Suppressor macrophage treated with lipopolysaccharide for 4 hours (primary cell): ENCODE data around the gene CFAP99.
"Not testable (repeated sequence)": the region's sequence is repeated elsewhere in the genome, so short reads cannot be mapped to it uniquely, and the experiment has no call there.

Experiments used
- DNase-seq: peaks from one replicate; pipeline ENCODE4 v3.0.0-alpha.2; 2020

CFAP99 gene

DNA sequence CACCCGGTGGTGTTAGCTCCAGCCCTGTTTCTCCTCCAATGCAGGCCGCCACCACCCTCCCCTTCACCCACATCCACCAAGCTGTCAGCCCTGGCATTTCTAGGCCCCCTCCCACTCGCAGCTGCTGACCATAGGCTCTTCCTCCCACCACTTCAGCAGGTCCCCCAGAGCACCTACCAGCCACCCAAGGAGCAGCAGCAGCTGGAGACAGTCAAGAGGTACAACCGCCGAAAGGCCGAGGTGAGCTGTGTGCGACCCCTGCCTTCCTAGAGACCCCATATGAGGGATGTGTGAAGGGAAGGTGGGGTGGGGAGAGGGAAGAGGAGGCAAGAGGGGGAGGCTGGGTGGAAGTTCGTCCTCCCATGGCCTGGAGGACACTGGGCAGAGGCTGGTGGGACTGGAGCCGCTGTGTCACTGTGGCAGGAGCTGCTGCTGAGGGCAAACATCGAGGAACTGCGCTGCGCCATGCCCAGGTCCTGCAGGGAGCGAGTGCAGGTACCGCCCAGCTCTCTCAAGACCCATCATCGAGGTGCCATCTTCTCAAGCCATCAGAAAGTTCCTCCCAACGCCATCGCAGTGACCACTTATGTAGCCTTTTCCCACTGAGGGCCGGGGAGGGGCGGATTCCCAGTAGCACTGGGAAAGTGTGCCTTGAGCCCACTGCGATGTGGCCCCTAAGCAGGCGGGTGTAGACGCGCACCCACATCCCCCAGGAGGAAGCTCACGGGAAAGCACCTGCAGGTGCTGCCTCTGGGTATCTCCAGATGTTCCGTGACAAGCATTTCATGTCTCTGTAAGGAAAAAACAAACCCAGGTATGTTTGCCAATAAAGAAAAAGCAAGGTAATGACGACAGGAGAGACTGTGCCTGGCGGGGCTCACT is 31.0 kb downstream of the CFAP99 start:
- no peak for DNase-seq

DNA sequence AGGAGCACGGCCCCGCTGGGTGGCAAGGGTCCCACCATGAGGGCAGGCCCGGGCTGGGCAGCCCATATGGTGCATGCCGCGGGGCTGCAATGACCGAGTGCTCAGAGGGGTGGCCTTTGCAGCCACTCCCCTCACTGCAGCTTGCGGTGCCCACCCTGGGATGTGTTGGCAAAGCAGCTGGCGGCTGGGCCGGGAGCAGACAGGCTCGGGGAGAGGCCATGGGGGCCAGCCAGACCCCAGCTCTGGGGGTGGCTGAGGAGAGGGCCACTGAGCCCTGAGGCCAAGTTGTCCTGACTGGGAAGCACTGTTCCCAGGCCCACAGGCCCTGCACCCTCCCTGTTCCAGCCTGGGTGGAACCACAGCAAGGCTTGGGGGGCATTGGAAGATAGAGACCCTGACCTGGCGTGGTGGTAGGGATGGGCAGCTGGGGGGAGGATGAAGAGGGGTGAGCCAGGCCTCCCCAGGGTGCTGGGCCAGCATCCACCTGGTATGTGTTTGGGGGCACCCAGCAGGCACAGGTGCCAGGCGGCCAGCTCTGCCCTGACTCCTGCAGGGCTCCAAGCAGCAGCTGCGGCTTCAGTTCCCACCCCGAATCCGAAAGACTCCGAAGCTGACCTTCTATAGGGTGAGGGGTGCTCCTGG is 31.8 kb downstream of the CFAP99 start:
- DNase-seq: no peak

DNA sequence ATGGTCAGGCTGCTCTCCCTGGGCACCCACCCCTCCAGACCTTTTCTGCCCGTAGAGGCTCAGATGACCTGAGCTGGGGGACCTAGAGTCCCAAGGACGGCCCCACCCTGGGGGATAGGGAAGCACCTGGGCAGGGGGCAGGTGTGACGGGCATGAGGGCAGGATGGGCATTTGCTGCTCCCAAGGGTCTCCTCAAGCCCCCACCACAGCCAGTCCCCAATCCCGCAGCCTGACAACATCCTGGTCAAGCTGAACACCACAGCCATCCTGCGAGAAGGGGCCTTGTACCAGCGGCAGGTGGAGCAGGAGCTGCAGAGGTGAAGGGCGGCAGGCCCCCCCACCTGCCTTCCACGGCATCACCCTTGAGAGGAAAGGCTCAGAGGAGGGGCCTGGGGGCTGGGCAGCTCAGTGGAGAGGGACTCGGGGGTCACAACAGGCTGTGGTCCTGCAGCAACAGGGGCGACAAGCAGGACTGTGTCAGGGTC is 32.3 kb downstream of the CFAP99 start:
- DNase-seq: no peak

DNA sequence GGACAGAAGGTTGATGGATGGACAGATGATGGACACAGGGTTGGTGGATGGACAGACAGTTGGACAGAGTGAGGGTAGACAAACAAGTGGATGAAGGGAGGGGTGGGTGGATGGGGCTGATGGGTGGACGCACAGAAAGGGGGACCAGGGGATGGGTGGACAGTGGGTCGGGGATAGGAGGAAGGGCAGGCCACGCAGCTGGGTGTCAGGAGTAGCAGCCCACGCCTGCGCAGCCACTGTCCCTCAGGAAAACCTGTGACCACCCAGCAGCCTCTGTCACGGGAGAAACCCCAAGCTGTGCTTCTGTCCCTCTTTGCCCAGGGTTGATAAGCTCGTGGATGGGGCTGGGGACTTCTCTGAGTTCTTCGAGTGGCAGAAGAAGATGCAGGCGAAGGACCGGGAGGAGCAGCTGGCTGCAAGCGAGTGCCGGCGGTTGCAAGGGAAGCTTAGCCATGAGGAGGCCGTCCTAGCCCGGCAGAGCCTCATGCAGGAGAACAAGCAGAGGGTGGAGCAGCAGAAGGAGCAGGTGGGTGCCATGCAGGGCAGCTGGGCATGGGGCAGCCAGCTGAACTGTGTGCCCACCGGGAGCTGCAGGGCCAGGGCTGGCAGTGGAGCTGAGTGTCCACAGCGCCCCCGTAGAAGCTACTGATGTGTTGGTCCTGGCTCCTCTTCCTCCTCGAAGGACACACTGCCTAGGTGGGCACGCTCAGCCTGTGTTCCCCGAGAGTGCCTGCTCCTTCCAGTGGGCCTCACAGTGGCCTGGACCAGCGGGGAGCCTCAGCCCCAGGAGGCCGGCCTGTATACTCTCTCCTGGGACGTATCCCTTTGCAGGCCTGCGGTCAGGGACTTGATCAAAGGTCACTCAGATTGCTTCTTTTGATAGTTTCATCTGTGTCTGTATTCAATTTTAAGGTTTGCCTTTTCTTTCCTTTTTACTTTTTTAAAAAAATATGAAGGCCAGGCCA is 33.3 kb downstream of the CFAP99 start:
- no peak for DNase-seq

DNA sequence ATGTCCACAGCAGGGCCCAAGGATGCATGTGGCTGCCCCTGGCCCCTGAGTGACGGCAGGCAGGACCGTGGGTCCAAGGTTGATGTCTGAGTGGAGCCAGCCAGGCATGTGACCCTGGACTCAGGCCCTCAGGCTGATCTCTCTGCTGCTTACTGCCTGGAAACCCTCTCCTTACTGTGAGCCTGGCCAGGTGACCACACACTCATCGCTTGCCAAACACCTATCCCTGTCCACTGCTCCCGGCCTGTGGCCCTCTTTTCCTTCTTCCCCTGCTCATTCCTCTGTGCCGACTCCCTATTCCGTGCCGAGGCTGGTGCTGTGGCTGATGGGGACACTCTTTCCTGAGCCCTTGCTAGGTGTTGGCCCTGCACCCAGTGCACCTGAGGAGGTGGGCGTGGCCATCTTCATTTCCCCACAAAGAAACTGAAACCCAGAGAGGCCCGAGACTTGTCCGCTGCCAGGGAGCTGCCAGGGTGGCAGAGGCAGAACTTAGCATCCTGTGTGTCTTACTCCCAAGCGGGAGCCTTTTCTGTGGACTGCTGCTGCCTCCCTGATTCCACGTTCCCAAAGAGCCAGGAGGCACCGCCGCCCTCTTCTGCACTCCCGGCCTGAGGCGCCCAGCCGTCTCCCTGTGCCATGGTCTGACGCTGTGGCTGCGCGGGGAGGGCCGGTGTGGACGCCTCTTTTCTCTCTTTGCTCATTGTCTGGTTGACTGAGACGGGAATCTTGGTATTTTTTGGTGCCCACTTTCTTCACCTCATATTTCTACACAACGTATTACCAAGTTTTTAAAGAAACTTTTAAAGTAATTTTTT is 38.9 kb downstream of the CFAP99 start:
- DNase-seq: no peak

DNA sequence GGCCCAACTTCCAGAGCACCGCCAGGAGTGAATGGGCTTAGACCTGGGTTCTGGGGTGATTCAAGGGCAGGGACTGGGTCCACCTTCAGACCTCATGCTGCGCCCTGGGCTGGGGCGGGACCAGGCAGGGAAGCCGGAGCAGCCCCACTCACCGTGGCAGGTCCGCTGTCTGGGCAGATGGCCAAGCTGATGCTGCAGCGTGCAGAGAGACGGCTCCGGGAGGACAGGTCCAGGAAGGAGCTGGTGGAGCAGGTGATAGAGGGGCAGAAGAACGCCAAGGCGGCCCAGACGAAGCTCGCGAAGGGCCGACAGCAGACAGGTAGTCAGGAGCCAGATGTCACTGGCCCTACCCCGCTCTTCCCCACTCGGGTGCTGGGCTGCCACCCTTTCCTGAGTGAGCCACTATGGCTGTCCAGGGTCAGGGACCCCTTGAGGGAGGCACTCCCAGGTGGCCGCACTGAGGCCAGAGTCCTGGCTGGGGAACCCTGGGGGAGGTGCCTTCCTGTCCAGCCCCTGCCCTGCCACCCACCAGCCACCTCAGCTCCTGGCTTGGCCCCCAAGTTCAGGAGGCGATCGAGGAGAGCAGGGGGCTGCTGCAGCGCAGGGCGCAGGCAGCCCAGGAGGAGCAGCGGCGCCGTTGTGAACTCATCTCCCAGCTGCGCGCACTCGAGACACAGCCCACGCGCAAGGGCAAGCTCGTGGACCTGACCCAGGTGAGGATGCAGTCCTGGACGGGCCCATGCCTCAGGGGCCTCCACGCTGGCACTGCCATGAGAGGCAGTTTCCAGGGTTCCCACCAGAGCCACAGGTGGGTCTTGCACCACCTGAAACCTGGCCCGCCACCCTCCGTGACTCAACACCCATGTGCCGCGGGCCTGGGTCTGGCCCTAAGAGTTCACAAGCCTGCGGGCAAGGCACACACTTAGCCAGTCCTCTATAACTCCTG is 40.1 kb downstream of the CFAP99 start:
- DNase-seq: no peak

DNA sequence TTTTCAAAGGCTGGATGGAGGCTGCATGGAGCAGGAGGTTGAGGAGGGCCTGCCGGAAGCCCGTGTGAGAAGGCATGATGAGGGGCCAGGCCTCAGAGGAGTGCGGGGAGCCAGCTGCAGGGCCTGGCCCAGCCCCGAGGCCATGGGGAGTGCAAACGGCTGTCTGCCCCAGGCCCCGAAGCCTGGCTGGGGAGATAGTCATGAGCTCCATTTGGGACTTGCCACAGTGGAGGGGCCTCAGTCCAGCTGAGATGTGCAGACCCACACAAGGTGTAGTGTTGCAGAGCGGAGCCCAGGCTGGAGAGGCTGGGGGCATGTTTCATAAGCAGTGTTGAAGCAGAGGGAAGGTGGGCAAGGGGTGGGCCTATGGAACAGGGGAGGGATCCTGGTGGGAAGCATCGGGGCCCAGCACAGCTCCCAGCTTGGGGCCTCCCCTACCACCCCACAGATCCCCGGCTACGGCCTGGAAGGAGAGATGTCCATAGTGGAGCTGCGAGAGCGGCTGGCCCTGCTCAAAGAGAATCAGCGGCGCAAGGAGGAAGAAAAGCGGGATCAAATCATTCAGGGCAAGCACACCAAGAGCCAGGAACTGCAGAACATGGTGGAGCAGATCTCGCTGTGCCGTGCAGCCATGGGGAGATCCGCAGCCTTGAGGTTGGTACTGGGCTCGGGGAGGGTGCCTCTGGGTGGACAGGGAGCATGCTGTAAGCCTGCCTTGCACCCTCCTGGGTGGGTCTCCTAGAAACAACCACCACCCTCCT is 41.0 kb downstream of the CFAP99 start:
- no peak for DNase-seq

DNA sequence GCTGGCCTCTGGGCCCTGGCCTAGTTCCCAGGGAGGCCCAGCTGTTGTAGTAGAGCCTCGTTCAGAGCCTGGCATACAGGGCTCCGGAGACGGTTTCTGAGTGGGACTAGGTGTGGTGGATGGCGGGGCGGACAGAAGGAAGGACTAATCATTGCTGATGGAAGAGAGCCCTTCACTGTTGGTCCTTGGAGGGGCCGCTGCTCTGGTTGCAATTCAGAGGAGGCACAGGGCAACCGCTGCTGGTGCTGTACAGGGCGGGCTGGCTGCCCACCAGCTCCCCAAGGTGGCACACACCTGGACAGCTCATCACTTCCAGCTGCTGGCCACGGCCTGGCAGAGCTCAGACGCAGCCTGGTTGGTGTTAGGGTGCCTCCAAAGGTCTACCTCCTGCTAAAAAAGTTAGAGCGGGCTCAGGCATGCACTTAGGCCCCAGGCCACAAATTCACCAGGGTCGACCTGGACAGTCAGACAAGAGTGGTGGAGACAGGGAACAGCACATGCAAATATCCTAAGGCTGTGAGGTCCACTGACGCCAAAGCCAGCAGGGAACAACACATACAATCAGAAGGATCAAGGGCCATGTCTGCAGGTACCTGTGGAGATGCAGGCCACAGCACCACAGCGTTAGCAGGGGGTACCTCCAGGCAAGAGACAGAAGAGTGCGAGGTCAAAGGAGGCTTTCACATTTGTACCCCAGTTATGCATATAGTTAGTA is 42.6 kb downstream of the CFAP99 start:
- DNase-seq: no peak

DNA sequence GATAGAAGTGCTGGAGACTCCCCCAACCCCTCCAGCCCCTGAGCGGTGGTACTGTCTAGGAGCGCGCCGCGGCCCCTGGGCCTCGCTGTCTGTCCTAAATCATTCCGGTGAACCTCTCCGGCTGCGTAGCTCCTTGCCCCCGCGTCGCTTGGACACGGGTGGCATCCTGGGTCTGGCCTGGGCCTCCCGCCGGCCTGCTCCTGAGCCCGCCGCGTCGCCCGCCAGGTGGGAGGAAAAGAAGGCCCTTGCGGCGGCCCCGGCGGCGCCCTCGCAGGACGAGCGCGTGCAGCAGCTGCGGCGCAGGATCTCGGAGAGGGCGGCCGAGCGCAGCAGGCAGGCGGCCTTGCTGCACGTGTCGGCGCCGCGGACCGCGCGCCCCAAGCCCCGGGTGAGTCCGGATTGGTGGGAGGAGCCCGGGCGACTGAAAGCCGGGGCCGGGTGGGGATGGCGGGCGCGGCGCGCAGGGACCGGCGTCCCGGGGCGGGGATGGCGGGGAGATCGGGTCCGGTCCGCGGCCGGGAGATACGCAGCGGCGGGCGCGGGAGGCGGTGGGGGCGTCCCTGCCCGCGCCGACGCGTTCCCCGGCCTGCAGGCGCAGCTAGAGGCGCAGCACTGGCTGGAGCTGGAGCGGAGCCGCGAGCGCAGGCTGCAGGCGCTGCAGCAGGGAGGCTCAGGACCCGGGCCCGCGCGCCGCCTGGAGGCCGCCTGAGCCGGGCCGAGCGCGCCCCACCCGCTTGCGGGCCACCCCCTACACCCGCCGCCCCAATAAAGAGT is 43.6 kb downstream of the CFAP99 start:
- peak; percentile 75 for DNase-seq

DNA sequence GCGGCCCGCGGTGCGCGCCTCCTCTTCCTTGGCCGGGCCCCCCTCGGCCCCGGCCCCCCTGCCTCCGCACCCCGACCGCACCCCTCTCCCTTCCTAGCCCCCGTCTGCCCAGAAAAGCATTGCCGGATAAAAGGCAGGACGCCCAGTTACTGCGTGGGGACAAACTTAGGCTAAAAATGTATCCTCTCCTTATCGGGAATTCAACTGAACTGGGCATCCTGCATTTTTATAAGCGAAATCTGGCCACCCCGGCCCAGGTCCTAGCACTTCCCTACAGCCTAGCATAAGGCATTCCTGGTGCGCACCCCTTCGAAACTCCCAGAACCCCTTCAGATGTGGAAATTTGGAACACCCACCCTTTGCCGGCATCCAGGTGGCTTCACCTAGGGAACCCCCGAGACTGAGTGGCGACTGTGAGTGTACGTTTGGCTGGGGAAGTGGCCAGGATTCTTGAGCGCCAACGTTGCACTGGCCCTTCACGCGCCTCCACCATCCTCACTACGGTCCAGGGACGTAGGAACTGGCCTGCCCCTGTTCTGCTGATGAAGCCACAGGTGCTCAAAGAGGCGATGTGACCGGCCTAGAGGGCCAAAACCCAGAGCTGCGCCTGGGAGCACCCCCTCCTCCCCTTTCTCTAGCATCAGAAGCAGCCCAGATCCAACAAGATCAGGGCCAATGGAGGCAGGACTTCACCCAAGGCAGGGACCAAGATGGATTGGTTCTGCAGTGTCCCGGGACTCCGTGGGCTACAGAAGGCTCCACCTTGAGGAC is 44.4 kb downstream of the CFAP99 start:
- no peak for DNase-seq

DNA sequence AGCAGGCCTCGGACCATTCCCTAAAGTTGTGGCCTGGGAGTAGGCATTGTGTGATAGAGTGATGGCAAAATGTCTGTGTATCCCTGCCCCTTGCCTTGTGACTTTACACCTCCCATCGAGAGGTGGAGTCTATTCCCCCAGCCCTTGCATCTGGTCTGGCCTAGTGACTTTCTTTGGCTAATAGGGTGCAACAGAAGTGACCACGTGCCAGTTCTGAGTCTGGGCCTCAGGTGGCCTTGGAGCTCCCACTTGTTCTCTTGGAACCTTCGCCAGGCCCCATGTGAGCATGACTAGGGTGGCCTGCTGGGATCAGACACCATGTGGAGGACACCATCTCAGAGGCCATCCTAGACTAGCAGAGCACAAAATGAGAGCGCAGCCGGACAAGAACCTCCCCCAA is 46.3 kb downstream of the CFAP99 start:
- no peak for DNase-seq

DNA sequence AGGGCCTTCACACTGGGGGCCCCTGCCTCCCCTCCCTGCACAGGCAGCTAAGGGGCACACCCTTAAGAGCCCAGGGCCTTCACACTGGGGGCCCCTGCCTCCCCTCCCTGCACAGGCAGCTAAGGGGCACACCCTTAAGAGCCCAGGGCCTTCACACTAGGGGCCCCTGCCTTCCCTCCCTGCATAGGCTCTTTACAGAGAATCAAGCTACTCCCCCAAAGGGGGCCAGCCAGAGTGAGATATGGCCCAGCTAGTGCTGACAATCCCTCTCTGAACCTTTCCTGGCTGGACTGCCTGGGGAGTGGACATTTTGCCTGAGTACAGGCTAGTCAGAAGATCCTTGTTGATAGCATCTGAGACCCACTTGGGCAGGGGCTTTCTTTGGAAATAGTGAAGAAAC is 46.8 kb downstream of the CFAP99 start:
- DNase-seq: not testable (repeated sequence)

DNA sequence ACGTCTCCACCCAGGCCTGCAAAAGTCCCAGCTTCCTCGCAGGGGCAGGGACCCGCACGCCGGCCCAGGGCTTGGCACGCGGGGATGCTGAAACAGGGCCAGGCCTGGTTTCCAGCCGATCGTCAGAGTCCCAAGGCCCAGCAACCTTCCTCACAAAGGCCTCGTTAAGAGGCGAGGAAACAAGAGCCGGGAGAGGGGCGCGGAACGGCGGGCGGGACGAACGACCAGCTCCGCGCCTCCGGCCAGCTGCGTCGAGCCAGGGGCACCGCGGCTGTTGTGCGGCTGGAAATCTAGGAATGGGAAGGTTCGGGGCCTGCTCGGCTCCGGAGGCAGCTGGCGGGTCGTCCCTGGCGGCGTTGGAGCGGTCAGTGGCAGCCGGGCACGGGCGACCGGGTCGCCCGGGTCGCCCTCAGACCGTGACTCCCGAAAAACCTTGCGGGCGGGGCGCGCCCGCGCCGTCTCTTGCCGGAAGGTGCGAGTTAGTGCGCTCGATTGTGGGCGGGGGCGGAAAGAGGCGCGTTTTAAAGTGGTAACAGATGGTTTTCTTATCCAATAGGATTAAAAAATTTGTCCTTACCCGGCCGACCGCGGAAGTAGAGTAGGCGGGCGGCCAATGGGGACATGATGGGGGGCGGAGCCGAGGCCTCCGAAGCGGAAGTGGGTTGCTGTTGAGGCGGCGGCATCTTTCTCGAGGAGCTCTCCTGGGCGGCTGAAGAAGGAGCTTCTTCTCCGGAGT is 49.9 kb downstream of the CFAP99 start, which contains the start of gene RNF4:
RNF4 (plus strand) TSS at position 651 of the 736 bp plus-strand sequence. CDS start 21,388 bp downstream, outside the sequence.
- peak; percentile 98 for DNase-seq

DNA sequence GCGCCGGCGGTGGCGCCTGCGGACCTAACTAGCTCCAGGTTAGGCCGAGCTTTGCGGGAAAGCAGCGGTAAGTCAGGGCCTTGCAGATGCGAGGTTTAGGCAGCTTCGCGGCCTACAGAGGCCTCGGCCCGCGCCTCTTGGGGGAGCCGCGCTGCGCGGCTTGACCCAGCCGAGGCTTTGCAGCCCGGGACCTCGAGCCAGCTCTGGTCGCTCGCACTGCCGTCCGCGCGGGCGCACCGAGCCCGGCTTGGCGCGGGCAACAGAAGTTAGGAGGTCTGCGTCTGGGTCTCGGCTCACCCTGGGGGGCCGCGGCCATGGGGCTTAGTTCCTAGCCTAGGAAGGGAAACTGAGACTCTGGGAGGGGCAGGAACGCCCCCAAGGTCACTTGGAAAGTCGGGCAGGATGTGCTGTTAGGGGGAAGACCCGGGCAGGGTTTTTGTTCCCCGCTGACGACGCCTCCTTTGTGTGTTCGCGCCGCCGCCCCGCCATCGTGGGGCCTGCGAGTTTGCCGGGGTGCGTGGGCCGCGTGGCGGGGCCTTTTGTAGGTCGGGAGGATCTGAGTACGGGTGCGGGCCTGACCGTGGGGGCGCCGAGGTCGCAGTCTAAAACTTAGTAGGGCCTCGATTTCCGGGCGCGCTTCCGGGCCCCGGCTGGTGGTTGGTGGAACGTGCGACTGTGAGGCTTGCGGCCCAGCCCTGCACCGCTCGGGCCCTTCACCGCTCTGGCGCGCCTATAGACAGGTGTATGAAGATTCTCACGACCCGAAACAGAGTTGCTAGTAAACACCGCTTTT is 50.6 kb downstream of the CFAP99 start:
- DNase-seq: peak; percentile 65

DNA sequence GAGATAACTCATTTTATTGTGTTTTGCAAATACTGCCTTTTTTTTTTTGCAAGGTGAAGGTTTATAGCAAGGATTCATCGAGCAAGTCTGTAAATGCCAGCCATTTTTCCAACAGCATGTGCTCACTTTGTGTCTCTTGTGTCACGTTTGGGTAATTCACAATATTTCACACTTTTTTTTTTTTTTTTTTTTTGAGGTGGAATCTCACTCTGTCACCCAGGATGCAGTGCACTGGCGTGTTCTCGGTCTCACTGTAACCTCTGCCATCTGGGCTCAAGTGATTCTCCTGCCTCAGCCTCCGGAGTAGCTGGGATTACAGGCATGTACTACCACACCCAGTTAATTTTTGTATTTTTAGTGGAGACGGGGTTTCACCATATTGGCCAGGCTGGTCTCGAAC is 52.0 kb downstream of the CFAP99 start:
- no peak for DNase-seq

DNA sequence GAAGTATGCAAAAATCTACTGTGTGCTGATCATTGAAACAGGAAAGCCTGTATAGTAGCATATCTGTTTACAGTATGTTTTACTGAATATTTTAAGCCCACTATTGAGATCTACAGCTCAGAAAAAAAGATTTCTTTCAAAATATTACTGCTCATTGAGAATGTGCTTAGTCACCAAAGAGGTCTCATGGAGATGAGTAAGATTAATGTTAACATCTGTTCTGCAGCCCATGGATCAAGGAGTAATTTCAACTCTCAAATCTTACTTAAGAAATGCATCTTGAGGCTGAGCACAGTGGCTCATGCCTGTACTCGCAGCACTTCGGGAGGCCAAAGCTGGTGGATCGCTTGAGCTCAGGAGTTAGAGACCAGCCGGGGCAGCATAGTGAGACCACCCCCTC is 53.4 kb downstream of the CFAP99 start:
- DNase-seq: peak; percentile 37
